ENCODE measurements around the gene RSAD1.

Gene RSAD1

DNA sequence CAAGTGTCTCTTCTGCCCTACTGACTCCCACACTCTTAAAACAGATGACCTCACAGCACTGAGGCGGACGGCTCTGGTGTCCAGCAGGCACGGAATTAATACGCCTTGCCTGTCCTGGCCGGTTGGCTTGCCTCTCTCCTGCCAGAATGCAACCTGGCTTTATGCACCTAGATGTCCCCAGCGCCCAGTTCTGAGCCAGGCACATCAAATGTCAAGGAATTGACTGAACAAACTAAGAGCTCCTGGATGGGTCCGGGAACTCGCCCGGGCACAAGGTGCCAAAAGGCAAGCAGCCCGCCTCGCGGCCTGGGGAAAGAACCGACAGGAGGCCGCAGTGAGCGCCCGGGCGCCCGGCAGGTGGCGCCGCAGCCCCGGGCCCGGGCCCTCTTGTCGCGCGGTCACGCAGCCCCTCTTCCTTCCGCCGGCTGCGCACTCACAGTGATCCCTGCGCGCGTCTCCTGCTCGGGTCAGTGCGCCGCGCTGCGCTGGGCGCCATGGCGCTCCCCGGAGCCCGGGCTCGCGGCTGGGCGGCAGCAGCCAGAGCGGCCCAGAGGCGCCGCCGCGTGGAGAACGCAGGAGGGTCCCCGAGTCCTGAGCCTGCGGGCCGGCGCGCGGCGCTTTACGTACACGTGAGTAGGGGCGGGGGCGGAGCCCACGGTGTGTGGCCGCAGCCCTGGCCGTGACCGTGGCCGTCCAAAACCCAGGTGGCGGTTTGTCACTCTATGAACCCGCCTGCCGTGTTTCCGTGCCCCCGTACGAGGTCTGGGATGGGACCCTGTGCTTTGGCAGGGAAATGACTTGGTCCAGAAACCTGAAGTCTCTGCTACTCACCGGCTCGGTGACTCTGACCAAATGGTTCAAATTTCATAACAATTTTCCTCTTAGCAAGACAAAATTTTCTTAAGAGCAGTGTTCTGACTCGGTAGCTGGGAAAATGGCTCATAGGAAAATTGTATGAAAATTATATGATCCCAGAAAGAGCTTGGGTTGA lies at the start of gene RSAD1:
TSS of gene RSAD1 (plus strand) at position 470 of the 991 bp plus-strand sequence. CDS start at position 495, 25 bp downstream.
- Mint-ChIP-seq H3K27ac (peak within 1 kb of the TSS; percentile 88), H3K9me3 (no peaks in the 10 kb centered on the region), H3K4me3 (peak within 1 kb of the TSS; percentile 83), H3K27me3 (no peaks in the 10 kb centered on the region), H3K4me1 (peaks cover 10% of the 10 kb centered on the region), H3K36me3 (peaks cover 13% of the 10 kb centered on the region)
- DNase-seq (ENCODE audit: low spot score in 2 of 2): peak; percentile 76 to 77
- peak; percentile 90 for ATAC-seq (ENCODE audit: low read depth)

DNA sequence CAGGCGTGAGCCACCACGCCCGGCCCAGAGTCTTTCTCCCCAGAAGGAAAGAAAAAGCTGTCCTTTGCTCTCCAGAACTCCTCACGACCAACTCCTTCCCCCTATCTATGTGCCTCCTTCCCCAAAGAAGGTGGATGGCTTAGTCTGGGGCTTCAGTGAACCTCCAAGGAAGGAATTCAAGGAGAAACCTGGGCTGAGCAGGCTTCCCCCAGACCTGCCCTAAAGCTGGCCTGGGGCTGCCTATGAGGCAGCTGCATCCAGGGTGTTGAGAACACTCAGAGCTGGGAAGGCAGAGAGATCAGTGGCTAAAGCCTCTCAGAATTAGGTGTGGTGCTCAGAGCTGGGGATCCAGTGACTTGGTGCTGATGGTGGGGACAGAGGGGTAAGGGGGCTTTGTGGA lies 48.9 kb upstream of the RSAD1 start:
- ATAC-seq (ENCODE audit: low read depth) (no peak), DNase-seq (ENCODE audit: low spot score in 2 of 2) (no peak)
- Mint-ChIP-seq H3K4me1 (peaks cover 27% of the 10 kb centered on the region), H3K36me3 (peaks cover 5% of the 10 kb centered on the region), H3K27me3 (no peaks in the 10 kb centered on the region), H3K27ac (no peak overlapping the region), H3K9me3 (no peaks in the 10 kb centered on the region), H3K4me3 (no peak overlapping the region)

DNA sequence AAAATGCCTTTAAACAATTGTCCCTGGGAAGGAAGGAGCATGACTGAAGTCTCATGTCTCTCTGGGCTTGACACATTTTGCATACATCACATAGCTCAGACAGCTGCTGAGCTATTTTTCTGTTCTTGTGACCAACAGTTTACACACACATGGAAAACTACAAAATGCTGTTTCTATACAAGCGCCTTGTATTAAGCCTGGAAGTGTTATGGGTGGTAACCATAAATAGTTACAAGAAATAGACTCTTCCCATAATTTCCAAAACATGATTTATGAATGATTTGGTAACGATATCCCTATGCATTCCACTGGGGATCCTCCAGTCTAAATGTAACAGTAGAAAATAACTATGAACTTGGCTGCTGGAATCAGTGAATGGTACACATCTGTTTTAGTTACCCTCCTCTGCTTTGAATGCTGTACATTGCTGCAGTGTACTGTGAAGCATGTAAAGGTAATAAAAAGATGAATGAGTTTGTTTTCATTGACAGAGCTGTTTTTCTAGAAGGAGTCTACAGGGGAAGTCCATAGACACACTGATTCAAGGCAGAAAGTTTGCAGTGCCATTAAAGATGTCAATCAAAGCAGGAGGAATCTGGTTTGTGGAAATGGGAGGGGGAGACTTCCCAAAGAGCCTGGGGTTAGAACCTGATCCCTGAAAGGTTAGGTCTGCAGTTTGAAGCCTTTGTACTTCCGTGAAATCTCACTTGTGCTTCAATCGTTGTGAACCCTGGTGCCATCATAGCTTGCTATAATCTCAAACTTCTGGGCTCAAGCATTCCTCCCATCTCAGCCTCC lies 47.6 kb upstream of the RSAD1 start:
- no peaks in the 10 kb centered on the region for H3K27me3 Mint-ChIP-seq
- peak overlapping the region; percentile 60 for H3K27ac Mint-ChIP-seq
- H3K4me3 Mint-ChIP-seq: no peak overlapping the region
- H3K36me3 Mint-ChIP-seq: peaks cover 5% of the 10 kb centered on the region
- peaks cover 21% of the 10 kb centered on the region for H3K4me1 Mint-ChIP-seq
- no peaks in the 10 kb centered on the region for H3K9me3 Mint-ChIP-seq
- ATAC-seq (ENCODE audit: low read depth) (no peak), DNase-seq (ENCODE audit: low spot score in 2 of 2) (no peak)

DNA sequence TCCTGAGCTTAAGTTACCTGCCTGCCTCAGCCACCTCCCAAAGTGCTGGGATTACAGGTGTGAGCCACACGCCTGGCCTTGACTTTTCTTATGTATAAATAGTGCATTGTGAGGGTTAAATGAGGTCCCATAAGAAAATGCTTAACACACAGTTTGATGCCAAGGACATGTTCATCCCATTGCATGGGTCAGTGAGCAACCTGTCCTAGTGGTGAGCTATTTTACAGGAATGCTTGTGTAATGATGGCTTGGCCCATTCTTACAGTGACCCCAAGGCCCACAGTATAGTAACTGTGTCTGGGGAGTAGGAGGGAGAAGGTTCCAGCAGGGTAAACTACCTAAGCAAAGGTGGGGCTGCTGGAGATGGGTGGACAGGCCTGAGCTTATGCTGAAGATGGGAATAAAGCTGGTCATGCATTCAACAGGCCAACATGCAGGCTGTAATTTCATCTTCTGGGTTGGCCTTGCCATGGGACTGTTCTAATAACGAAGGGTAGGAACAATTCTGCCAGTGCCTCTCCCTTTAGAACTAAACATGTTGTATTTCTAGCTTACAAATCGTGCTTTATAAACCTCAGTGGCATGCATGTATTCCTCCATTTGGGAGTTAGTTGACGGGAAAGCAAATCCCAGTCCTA lies 46.4 kb upstream of the RSAD1 start:
- peaks cover 9% of the 10 kb centered on the region for H3K36me3 Mint-ChIP-seq
- H3K4me3 Mint-ChIP-seq: no peak overlapping the region
- no peak for ATAC-seq (ENCODE audit: low read depth)

DNA sequence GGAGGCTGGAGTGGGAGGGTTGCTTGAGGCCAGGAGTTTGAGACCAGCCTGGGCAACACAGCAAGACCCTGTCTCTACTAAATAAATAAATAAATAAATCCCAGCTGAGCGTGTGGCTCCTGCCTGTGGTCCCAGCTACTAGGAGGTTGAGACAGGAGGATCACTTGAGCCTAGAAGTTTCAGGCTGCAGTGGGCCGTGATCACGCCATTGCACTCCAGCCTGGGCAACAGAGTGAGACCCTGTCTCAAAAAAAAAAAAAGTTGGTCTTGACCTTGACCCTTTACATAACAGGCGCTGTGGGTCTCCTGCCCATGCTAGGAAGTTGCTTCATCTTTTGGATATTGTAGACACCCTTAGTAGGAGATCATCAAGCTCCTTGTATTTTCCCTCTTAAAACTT lies 41.3 kb upstream of the RSAD1 start:
- Mint-ChIP-seq H3K4me1 (peaks cover 10% of the 10 kb centered on the region), H3K9me3 (no peaks in the 10 kb centered on the region), H3K27me3 (no peaks in the 10 kb centered on the region), H3K27ac (no peak overlapping the region), H3K4me3 (no peak overlapping the region), H3K36me3 (peaks cover 15% of the 10 kb centered on the region)
- no peak for ATAC-seq (ENCODE audit: low read depth)
- no peak for DNase-seq (ENCODE audit: low spot score in 2 of 2)

More for the DNA sequence above, 46.4 kb upstream of the RSAD1 start:
- Mint-ChIP-seq H3K27me3 (no peaks in the 10 kb centered on the region), H3K27ac (peak overlapping the region; percentile 20), H3K9me3 (no peaks in the 10 kb centered on the region), H3K4me1 (peaks cover 17% of the 10 kb centered on the region)
- no peak for DNase-seq (ENCODE audit: low spot score in 2 of 2)

DNA sequence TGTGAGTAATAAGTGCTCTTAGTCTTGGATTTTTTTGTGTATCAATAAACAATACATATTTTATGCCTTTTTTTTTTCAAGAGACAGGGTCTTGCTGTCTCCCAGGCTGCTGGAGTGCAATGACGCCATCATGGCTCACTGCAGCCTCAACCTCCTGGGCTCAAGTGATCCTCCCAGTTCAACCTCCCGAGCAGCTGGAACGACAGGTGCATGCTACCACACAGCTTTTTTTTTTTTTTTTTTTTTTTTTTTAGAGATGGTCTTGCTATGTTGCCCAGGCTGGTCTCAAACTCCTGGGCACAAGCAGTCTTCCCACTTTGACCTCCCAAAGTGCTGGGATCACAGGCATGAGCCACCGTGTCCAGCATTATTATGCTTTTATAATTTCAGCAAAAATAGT lies 39.7 kb upstream of the RSAD1 start:
- DNase-seq (ENCODE audit: low spot score in 2 of 2): no peak
- no peak overlapping the region for H3K4me3 Mint-ChIP-seq
- ATAC-seq (ENCODE audit: low read depth): no peak
- H3K36me3 Mint-ChIP-seq: peaks cover 11% of the 10 kb centered on the region
- H3K27ac Mint-ChIP-seq: no peak overlapping the region
- H3K4me1 Mint-ChIP-seq: peaks cover 10% of the 10 kb centered on the region
- no peaks in the 10 kb centered on the region for H3K27me3 Mint-ChIP-seq
- H3K9me3 Mint-ChIP-seq: no peaks in the 10 kb centered on the region

DNA sequence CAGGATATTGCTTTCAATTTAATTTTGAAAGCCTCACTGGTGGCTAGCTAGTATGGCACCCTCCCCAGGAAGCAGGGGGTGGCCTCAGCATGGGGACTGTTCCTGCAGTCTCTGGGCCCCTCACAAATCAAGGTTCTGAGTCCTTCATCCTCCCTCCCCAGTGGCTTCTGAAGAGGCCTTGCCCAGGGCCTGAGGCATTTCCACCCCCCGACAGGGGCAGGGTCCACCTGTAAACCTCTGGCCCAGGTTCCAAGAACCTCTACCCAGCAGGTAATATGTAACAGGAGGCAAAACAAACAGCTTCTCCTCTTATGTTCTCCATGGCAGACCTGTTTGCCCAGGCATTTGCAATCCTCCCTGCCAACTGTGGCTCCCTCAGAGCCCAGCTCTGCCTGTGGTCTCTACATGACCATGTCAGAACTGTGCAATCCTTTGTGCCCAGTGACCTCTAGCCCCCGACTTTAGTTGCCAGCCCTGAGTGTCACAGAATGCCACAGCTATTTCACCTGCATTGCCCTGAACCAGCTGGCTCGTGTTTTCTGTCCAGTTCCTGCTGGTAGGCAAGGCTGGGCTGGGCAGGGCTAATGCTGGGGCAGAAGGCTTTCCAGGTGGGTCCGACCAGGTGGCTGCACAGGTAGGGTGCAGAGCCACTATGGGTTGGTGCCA lies 38.4 kb upstream of the RSAD1 start:
- DNase-seq (ENCODE audit: low spot score in 2 of 2): no peak
- peaks cover 13% of the 10 kb centered on the region for H3K36me3 Mint-ChIP-seq
- H3K4me1 Mint-ChIP-seq: peaks cover 14% of the 10 kb centered on the region
- no peak overlapping the region for H3K4me3 Mint-ChIP-seq
- H3K27ac Mint-ChIP-seq: no peak overlapping the region
- no peaks in the 10 kb centered on the region for H3K9me3 Mint-ChIP-seq
- ATAC-seq (ENCODE audit: low read depth): no peak
- H3K27me3 Mint-ChIP-seq: no peaks in the 10 kb centered on the region

DNA sequence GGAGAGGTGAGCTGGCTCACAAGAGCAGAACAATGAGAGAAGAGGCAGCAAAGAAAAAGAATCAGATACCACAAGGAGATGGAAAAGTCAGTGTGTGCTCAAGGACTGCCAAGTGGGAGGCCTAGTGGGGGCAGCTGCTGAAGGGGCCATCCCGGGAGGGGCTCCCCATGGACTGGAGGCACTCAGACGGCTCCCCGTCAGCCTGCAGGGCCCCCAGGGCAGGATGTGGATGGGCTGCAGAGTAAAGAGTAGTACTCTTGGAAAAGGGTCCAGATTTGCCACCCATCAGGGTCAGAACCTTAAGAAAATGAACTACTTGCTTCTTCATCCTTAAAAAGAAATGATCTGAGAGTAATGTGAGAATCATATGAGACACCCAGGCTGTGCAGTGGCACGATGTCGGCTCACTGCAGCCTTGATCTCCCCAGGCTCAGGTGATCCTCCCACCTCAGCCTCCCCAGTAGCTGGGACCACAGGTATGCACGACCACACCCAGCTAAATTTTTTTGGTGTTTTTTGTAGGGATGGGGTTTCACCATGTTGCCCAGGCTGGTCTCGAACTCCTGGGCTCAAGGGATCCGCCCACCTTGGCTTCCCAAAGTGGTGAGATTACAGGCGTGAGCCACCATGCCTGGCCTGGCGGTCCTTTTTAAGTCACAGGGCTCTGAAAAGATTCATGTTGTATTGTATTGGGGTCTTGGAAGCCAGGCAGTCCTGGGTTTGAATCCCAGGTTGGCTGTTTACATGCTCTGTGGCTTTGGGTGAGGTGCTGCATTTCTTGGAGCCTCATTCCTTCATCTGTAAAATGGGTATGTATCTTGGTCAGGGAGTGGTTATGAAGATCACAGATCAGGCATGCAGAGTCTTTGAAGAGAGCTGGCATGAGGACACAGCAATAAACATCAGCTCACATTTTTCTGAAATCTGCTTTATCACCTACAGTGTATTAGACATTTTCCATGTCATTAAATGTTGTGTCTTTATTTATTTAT lies 37.5 kb upstream of the RSAD1 start:
- Mint-ChIP-seq H3K4me3 (no peak overlapping the region), H3K4me1 (peaks cover 14% of the 10 kb centered on the region), H3K9me3 (no peaks in the 10 kb centered on the region), H3K27me3 (no peaks in the 10 kb centered on the region), H3K36me3 (peaks cover 13% of the 10 kb centered on the region), H3K27ac (no peak overlapping the region)
- no peak for ATAC-seq (ENCODE audit: low read depth)
- no peak for DNase-seq (ENCODE audit: low spot score in 2 of 2)

DNA sequence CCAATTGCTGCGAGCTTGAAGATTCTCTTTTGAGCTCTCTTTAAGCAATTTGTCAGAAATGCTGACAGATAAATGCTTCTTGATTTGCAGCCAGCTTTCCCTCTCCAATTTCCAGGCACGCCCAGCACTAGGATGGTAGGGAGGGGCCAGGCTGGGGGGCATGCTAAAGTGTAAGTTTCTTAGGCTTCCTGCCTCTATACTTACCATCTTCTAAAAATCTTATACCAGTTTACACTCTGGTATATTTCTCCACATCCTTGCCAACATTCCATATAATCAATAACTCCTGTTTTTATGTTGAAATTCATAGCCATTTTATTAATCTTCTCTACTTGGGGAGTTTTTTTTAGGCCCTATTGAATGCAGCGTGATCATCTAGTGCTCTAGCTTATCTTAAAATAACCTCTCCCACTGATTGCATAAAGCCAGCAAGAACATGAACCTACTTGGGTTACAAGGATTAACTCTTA lies 35.1 kb upstream of the RSAD1 start:
- no peaks in the 10 kb centered on the region for H3K27me3 Mint-ChIP-seq
- DNase-seq (ENCODE audit: low spot score in 2 of 2) (no peak), ATAC-seq (ENCODE audit: low read depth) (no peak)
- H3K4me3 Mint-ChIP-seq: no peak overlapping the region
- H3K27ac Mint-ChIP-seq: no peak overlapping the region
- peaks cover 18% of the 10 kb centered on the region for H3K4me1 Mint-ChIP-seq
- no peaks in the 10 kb centered on the region for H3K9me3 Mint-ChIP-seq
- peaks cover 17% of the 10 kb centered on the region for H3K36me3 Mint-ChIP-seq

DNA sequence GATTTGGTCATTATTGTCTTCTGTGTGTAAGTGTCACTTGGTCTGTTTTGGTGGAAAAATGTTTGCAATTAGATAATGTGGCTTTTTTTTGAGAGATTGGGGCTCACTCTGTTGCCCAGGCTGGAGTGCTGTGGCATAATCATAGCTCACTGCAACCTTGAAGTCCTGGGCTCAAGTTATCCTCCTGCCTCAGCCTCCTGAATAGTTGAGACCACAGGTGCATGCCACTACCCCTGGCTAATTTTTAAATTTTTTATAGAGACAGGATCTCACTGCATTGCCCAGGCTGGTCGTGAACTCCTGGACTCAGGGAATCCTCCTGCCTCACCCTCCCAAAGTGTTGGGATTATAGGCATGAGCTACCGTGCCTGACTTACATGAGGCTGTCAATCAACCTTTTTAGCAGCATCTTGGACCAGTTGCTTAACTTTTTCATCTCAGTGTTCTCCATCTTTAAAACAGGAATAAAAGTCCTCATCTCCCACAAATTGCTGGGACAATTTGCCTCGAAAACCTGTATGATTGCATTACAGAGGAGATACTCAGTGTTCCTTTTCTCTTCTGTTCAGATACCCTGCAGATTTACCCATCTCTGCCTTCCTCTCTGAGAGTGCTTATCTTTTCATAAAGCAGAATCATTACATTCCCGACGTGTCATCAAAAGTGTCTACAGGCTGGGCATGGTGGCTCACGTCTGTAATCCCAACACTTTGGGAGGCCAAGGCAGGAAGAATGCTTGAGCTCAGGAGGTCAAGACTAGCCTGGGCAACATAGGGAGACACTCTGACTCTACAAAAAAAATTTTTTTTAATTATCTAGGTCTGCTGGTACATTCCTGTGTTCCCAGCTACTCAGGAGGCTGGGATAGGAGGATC lies 33.6 kb upstream of the RSAD1 start:
- no peak for ATAC-seq (ENCODE audit: low read depth)
- Mint-ChIP-seq H3K27me3 (no peaks in the 10 kb centered on the region), H3K4me1 (peaks cover 18% of the 10 kb centered on the region), H3K4me3 (no peak overlapping the region), H3K27ac (peak overlapping the region; percentile 31), H3K9me3 (no peaks in the 10 kb centered on the region), H3K36me3 (peaks cover 14% of the 10 kb centered on the region)
- no peak for DNase-seq (ENCODE audit: low spot score in 2 of 2)

DNA sequence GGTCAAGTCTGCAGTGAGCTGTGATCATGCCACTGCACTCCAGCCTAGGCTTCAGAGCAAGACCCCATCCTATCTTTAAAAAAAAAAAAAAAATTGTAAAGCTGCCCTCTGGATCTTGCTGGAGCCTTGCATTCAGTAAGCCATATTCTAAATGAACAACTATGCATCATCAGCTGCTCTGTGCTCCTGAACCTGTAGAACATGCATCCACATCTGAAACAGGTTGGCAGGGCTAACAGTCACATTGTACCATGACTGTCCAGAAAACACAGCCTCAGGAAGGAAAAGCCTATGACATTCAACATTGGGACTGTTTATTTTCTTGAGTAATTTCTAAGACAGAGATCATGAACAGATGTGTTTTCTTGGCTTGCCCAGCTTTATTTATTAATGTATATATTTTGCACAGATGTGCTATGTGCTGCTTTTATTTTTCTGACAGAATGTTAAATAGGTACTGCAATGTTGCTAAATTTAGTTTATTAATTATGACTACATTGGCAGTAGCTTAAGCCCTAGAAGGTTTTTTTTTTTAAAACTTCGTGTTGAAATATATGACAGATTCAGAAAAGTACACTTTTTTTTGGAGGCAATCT lies 32.8 kb upstream of the RSAD1 start:
- no peaks in the 10 kb centered on the region for H3K27me3 Mint-ChIP-seq
- H3K4me1 Mint-ChIP-seq: peaks cover 16% of the 10 kb centered on the region

More for the DNA sequence above, 32.8 kb upstream of the RSAD1 start:
- Mint-ChIP-seq H3K27ac (no peak overlapping the region), H3K4me3 (no peak overlapping the region), H3K36me3 (peaks cover 16% of the 10 kb centered on the region), H3K9me3 (no peaks in the 10 kb centered on the region)
- DNase-seq (ENCODE audit: low spot score in 2 of 2): no peak
- ATAC-seq (ENCODE audit: low read depth): no peak

All from memory B cell (primary cell).